Neural cell (in vitro differentiated cells): ENCODE results near the gene OBSCN.

Source experiments
- EP300 ChIP-seq: fragments of 450-650 bp; conservative IDR thresholded peaks from 2 replicates; pipeline ENCODE4 v1.6.1; 2014; ENCODE audit warnings: antibody characterized with exemption, mild to moderate bottlenecking, moderate library complexity; ENCODE audit not compliant: poor library complexity, severe bottlenecking
- EZH2 ChIP-seq: fragments of 200-600, 300-800 bp; shearing (Covaris generic), sonication (generic); IDR thresholded peaks from 2 replicates; pipeline ENCODE4 v1.6.1; 2014; ENCODE audit warnings: antibody characterized with exemption, low read length, borderline replicate concordance, mild to moderate bottlenecking; ENCODE audit not compliant: insufficient read depth, poor library complexity, severe bottlenecking
- MXI1 ChIP-seq: fragments of 450-650 bp; conservative IDR thresholded peaks from 2 replicates; pipeline ENCODE4 v1.6.1; 2014; ENCODE audit warnings: antibody characterized with exemption, mild to moderate bottlenecking; ENCODE audit not compliant: poor library complexity, severe bottlenecking
- POLR2AphosphoS5 ChIP-seq: IDR thresholded peaks from 2 replicates; pipeline ENCODE4 v1.6.1; 2012
- RAD21 ChIP-seq: fragments of 450-650 bp; conservative IDR thresholded peaks from 2 replicates; pipeline ENCODE4 v1.6.1; 2014; ENCODE audit warnings: antibody characterized with exemption, mild to moderate bottlenecking, moderate library complexity
- TAF1 ChIP-seq: IDR thresholded peaks from 2 replicates; pipeline ENCODE4 v1.6.1; 2012; ENCODE audit warnings: low read depth
- TF ChIP-seq, protein P1 (sequence below): fragments of 450-650 bp; IDR thresholded peaks from 2 replicates; pipeline ENCODE4 v1.5.1; 2014; ENCODE audit warnings: antibody characterized with exemption, mild to moderate bottlenecking, moderate library complexity; ENCODE audit not compliant: poor library complexity, severe bottlenecking
- TF ChIP-seq, protein P2 (sequence below): IDR thresholded peaks from 2 replicates; pipeline ENCODE4 v1.6.1; 2012; ENCODE audit warnings: borderline replicate concordance

DNA sequence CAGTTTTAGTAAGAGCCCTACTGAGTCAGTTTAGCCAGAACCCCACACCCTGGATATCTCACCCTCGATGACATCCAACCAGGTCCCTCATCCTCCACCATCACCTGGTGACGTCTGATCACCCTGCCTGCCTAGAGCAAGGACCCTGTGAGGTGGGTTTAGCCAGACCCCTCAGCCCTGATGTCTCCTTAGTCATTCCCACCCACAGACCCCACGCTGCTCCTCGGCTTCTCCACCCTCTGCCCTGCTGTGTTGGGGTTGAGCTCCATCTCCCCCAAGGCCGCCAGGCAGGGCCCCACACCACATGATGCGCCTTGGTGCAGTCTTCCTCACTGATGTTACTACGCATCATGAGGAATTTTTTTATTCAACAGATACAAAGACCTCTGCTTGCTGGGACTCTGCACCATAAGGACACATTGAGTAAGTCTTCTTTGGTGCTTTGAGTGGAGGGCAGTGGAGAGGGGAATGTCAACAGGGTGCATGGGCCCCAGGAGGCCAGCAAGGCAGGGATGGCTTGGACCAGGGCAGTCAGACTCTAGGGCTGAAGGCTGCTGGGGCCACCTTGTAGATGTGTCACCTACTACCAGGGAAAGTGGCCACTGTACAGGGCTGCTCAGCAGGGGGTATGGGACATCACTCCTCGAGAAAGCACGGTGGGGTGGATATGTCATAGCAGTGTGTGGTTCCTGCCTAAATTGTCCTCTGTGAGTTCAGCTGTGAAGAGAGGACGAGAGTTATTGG, 43.9 kb upstream of the OBSCN start:
- TF ChIP-seq, protein P1, sequence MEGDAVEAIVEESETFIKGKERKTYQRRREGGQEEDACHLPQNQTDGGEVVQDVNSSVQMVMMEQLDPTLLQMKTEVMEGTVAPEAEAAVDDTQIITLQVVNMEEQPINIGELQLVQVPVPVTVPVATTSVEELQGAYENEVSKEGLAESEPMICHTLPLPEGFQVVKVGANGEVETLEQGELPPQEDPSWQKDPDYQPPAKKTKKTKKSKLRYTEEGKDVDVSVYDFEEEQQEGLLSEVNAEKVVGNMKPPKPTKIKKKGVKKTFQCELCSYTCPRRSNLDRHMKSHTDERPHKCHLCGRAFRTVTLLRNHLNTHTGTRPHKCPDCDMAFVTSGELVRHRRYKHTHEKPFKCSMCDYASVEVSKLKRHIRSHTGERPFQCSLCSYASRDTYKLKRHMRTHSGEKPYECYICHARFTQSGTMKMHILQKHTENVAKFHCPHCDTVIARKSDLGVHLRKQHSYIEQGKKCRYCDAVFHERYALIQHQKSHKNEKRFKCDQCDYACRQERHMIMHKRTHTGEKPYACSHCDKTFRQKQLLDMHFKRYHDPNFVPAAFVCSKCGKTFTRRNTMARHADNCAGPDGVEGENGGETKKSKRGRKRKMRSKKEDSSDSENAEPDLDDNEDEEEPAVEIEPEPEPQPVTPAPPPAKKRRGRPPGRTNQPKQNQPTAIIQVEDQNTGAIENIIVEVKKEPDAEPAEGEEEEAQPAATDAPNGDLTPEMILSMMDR: no peak
- TF ChIP-seq EP300: no peak
- TF ChIP-seq RAD21: no peak
- no peak for TF ChIP-seq POLR2AphosphoS5
- no peak for TF ChIP-seq EZH2
- TF ChIP-seq, protein P2, sequence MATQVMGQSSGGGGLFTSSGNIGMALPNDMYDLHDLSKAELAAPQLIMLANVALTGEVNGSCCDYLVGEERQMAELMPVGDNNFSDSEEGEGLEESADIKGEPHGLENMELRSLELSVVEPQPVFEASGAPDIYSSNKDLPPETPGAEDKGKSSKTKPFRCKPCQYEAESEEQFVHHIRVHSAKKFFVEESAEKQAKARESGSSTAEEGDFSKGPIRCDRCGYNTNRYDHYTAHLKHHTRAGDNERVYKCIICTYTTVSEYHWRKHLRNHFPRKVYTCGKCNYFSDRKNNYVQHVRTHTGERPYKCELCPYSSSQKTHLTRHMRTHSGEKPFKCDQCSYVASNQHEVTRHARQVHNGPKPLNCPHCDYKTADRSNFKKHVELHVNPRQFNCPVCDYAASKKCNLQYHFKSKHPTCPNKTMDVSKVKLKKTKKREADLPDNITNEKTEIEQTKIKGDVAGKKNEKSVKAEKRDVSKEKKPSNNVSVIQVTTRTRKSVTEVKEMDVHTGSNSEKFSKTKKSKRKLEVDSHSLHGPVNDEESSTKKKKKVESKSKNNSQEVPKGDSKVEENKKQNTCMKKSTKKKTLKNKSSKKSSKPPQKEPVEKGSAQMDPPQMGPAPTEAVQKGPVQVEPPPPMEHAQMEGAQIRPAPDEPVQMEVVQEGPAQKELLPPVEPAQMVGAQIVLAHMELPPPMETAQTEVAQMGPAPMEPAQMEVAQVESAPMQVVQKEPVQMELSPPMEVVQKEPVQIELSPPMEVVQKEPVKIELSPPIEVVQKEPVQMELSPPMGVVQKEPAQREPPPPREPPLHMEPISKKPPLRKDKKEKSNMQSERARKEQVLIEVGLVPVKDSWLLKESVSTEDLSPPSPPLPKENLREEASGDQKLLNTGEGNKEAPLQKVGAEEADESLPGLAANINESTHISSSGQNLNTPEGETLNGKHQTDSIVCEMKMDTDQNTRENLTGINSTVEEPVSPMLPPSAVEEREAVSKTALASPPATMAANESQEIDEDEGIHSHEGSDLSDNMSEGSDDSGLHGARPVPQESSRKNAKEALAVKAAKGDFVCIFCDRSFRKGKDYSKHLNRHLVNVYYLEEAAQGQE: no peak
- TF ChIP-seq TAF1: no peak
- TF ChIP-seq MXI1: no peak
